A549 (cell line): Measurements from ENCODE around the gene ZNF70. TPM values are rescaled to one million over a fixed set of nuclear protein-coding genes. Genes with fewer than 3 reads are reported as not detected.

Experiments used
- ATAC-seq, 2 experiments: fragments of 200-7000 bp in 1 of 2; fragments of >200 bp in 1 of 2; cut with Nextera tagmentation in 1 of 2; cut with Tn5 transposase in 1 of 2; 3 replicates each; pipeline versions ENCODE4 v1.8.0 to v1.9.1; 2018 to 2020; ENCODE audit warnings: mild to moderate bottlenecking in 1 of 2, moderate library complexity in 1 of 2
- CTCF ChIA-PET: fragments of 300-600 bp; sonication (Branson Sonifier 250); formaldehyde crosslinking; extraction: SDS; loops from one replicate; lab custom pipeline; 2021; ENCODE audit warnings: antibody characterized with exemption, inconsistent platforms; lab: Yijun Ruan, JAX
- POLR2A ChIA-PET: fragments of 350-600 bp; formaldehyde crosslinking; extraction: SDS; loops from one replicate; lab custom pipeline; 2021; ENCODE audit warnings: antibody characterized with exemption, inconsistent platforms; lab: Yijun Ruan, JAX
- DNase-seq, 2 experiments: peaks; one replicate each; pipeline versions ENCODE4 v3.0.0 to v3.0.0-alpha.2; 2011 to 2016; ENCODE audit warnings: low read depth in 1 of 2, low spot score in 1 of 2
- FAIRE-seq: peaks from 2 replicates; lab custom pipeline; 2011; peaks lifted over from hg19 to GRCh38; lab: Jason Lieb, UNC
- H3K27ac ChIP-seq, 2 experiments: fragments of >200 bp; sonication (Bioruptor Twin); formaldehyde crosslinking; 3 replicates each; pipeline ENCODE4 v1.5.1; 2016 to 2017
- H3K4me1 ChIP-seq: fragments of >200 bp; sonication (Bioruptor Twin); formaldehyde crosslinking; 3 replicates; pipeline ENCODE4 v1.6.1; 2016
- H3K4me2 ChIP-seq: fragments of >200 bp; sonication (Bioruptor Twin); formaldehyde crosslinking; 3 replicates; pipeline ENCODE4 v1.6.1; 2016
- H3K4me3 ChIP-seq: fragments of >200 bp; sonication (Bioruptor Twin); formaldehyde crosslinking; 3 replicates; pipeline ENCODE4 v1.5.1; 2016
- H3K9me3 ChIP-seq: fragments of >200 bp; sonication (Bioruptor Twin); formaldehyde crosslinking; 3 replicates; pipeline ENCODE4 v1.6.1; 2016
- CBX2 ChIP-seq: fragments of 200-600 bp; sonication (generic); IDR thresholded peaks from 2 replicates; pipeline ENCODE4 v1.6.1; 2016; ENCODE audit warnings: low read depth, mild to moderate bottlenecking, borderline replicate concordance
- CEBPB ChIP-seq, 2 experiments: fragments of >200 bp in 1 of 2; sonication (Bioruptor Twin) in 1 of 2; formaldehyde crosslinking in 1 of 2; IDR thresholded peaks; 2 replicates each; pipeline ENCODE4 v1.6.1; 2012 to 2016
- CTCF ChIP-seq: fragments of >200 bp; sonication (Bioruptor Twin); formaldehyde crosslinking; IDR thresholded peaks from 3 replicates; pipeline ENCODE4 v1.5.1; 2016
- E2F6 ChIP-seq: IDR thresholded peaks from 2 replicates; pipeline ENCODE4 v1.6.1; 2012; ENCODE audit warnings: low read depth, borderline replicate concordance
- EHF ChIP-seq: fragments of 250-450 bp; sonication (Bioruptor Pico); IDR thresholded peaks from 2 replicates; pipeline ENCODE4 v1.5.0; 2020; ENCODE audit warnings: mild to moderate bottlenecking
- EHMT2 ChIP-seq: fragments of 200-600 bp; sonication (generic); IDR thresholded peaks from 2 replicates; pipeline ENCODE4 v1.6.1; 2016; ENCODE audit warnings: antibody characterized with exemption, low read depth, mild to moderate bottlenecking, moderate library complexity
- ESRRA ChIP-seq: fragments of 150-350 bp; IDR thresholded peaks from 2 replicates; pipeline ENCODE4 v1.6.1; 2014; ENCODE audit warnings: mild to moderate bottlenecking, low read length, borderline replicate concordance
- FOSB ChIP-seq: fragments of 250-450 bp; sonication (Bioruptor Pico); IDR thresholded peaks from 2 replicates; pipeline ENCODE4 v1.5.0; 2020; ENCODE audit warnings: mild to moderate bottlenecking, moderate library complexity
- FOSL2 ChIP-seq, 2 experiments: fragments of 450-650 bp in 1 of 2; fragments of >200 bp in 1 of 2; sonication (Bioruptor Twin) in 1 of 2; formaldehyde crosslinking; IDR thresholded peaks; 2 replicates each; pipeline versions ENCODE4 v1.5.0 to v1.6.1; 2016 to 2020; ENCODE audit warnings: mild to moderate bottlenecking in 1 of 2, moderate library complexity in 1 of 2
- HDAC2 ChIP-seq: fragments of 200-600 bp; sonication (generic); IDR thresholded peaks from 2 replicates; pipeline ENCODE4 v1.6.1; 2016
- HEYL ChIP-seq: fragments of 250-450 bp; sonication (Bioruptor Pico); IDR thresholded peaks from 2 replicates; pipeline ENCODE4 v1.8.0; 2021; ENCODE audit warnings: mild to moderate bottlenecking, moderate library complexity
- HOXB13 ChIP-seq: fragments of 250-450 bp; sonication (Bioruptor Pico); IDR thresholded peaks from 2 replicates; pipeline ENCODE4 v1.5.0; 2020; ENCODE audit warnings: low read depth, mild to moderate bottlenecking, moderate library complexity
- HOXB5 ChIP-seq: fragments of 250-450 bp; sonication (Bioruptor Pico); IDR thresholded peaks from 2 replicates; pipeline ENCODE4 v1.5.0; 2020; ENCODE audit warnings: mild to moderate bottlenecking, moderate library complexity
- JUN ChIP-seq, 2 experiments: fragments of >200 bp; sonication (Bioruptor Twin); formaldehyde crosslinking; IDR thresholded peaks; 2 replicates in 1 of 2; 3 replicates in 1 of 2; pipeline ENCODE4 v1.6.1; 2016 to 2017
- JUNB ChIP-seq: fragments of >200 bp; sonication (Bioruptor Twin); formaldehyde crosslinking; IDR thresholded peaks from 2 replicates; pipeline ENCODE4 v1.6.1; 2016
- MAZ ChIP-seq: fragments of 150-350 bp; IDR thresholded peaks from 2 replicates; pipeline ENCODE4 v1.6.1; 2014; ENCODE audit warnings: antibody characterized with exemption, low read depth, low read length, borderline replicate concordance
- MYC ChIP-seq: IDR thresholded peaks from 2 replicates; pipeline ENCODE4 v1.6.1; 2012; ENCODE audit warnings: mild to moderate bottlenecking, inconsistent platforms, low read length, improper control_type of control experiment, borderline replicate concordance
- NFE2L2 ChIP-seq: fragments of 150-350 bp; conservative IDR thresholded peaks from 2 replicates; pipeline ENCODE4 v1.6.1; 2014; ENCODE audit warnings: low read length
- NPAS2 ChIP-seq: fragments of 250-450 bp; sonication (Bioruptor Pico); IDR thresholded peaks from 2 replicates; pipeline ENCODE4 v1.8.0; 2022; ENCODE audit warnings: mild to moderate bottlenecking, moderate library complexity, borderline replicate concordance
- PHF8 ChIP-seq: fragments of 200-600 bp; sonication (generic); IDR thresholded peaks from 2 replicates; pipeline ENCODE4 v1.6.1; 2016; ENCODE audit warnings: low read depth, mild to moderate bottlenecking, antibody characterized with exemption, moderate library complexity, borderline replicate concordance
- POLR2A ChIP-seq: IDR thresholded peaks from 2 replicates; pipeline ENCODE4 v1.6.1; 2012; ENCODE audit warnings: mild to moderate bottlenecking, low read length
- POLR2AphosphoS2 ChIP-seq: conservative IDR thresholded peaks from 2 replicates; pipeline ENCODE4 v1.6.1; 2012; ENCODE audit warnings: low read length, improper control_type of control experiment, inconsistent platforms
- SMC3 ChIP-seq: fragments of >200 bp; sonication (Bioruptor Twin); formaldehyde crosslinking; IDR thresholded peaks from 3 replicates; pipeline ENCODE4 v1.6.1; 2018; ENCODE audit warnings: inconsistent platforms
- TFCP2L1 ChIP-seq: fragments of 250-450 bp; sonication (Bioruptor Pico); IDR thresholded peaks from 2 replicates; pipeline ENCODE4 v1.5.0; 2021; ENCODE audit warnings: mild to moderate bottlenecking
- TP53 ChIP-seq: fragments of 250-450 bp; sonication (Bioruptor Pico); IDR thresholded peaks from 2 replicates; pipeline ENCODE4 v1.5.0; 2021; ENCODE audit warnings: mild to moderate bottlenecking, moderate library complexity
- WGBS: methylation state at CpG from one replicate; pipeline ENCODE4 v1.1.6; 2017; ENCODE audit errors: missing lambda C conversion rate; 5-methylcytosine and 5-hydroxymethylcytosine counted together
- polyA plus RNA-seq, 4 experiments: library from polyadenylated mRNA; depleted of rRNA in 3 of 4; stranded (reverse); fragments of >200 nt; fragmentation: RNase III in 1 of 4; extraction: RNeasy Plus Mini Kit Qiagen cat#74134 plus additional on column Dnase treatment in 1 of 4; gene quantifications; 2 replicates in 3 of 4; 3 replicates in 1 of 4; pipeline ENCODE4 v1.2.3, GENCODE V29; 2011 to 2017
- TF ChIP-seq, protein P1 (sequence below): fragments of 250-450 bp; sonication (Bioruptor Pico); IDR thresholded peaks from 2 replicates; pipeline ENCODE4 v1.5.0; 2020; ENCODE audit warnings: low read depth, mild to moderate bottlenecking, moderate library complexity
- TF ChIP-seq, protein P2 (sequence below): fragments of >200 bp; sonication (Bioruptor Twin); formaldehyde crosslinking; IDR thresholded peaks from 2 replicates; pipeline ENCODE4 v1.6.1; 2016
- TF ChIP-seq, protein P3 (sequence below): fragments of >200 bp; sonication (Bioruptor Twin); formaldehyde crosslinking; IDR thresholded peaks from 3 replicates; pipeline ENCODE4 v1.6.1; 2016

Gene ZNF70
- polyA plus RNA-seq, 2 of the 4 experiments (the other 2 are of a cell fraction): 0.88 to 1.2 TPM

- no peak for TF ChIP-seq HDAC2
- TF ChIP-seq CEBPB (IDR thresholded peaks at IDR 0.05): no peak
- no peak for TF ChIP-seq EHF (CRISPR knock-in tag)
- TF ChIP-seq SMC3: no peak
- no peak for TF ChIP-seq JUN (IDR thresholded peaks at IDR 0.05)
- no peak for TF ChIP-seq E2F6
- no peak for TF ChIP-seq HOXB5 (CRISPR knock-in tag)
- TF ChIP-seq MYC: no peak
- TF ChIP-seq ESRRA: no peak
- no peak for TF ChIP-seq FOSB
- TF ChIP-seq, protein P1, sequence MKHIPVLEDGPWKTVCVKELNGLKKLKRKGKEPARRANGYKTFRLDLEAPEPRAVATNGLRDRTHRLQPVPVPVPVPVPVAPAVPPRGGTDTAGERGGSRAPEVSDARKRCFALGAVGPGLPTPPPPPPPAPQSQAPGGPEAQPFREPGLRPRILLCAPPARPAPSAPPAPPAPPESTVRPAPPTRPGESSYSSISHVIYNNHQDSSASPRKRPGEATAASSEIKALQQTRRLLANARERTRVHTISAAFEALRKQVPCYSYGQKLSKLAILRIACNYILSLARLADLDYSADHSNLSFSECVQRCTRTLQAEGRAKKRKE: no peak
- TF ChIP-seq HOXB13 (CRISPR knock-in tag): no peak
- no peak for TF ChIP-seq HEYL (CRISPR knock-in tag)
- no peak for TF ChIP-seq NPAS2 (CRISPR knock-in tag)
- TF ChIP-seq, all 56 proteins: peak for 0
- no peak for DNase-seq
- Histone ChIP-seq H3K4me3 (peak overlapping the region; percentile 97; the same call in 2 of the 3 replicates), H3K9me3 (no peaks in the 10 kb centered on the region), H3K27ac (peak overlapping the region in 1 of 2 experiments; percentile 99; a peak in 2 of 6 replicates), H3K4me2 (peak overlapping the region; percentile 94), H3K4me1 (peaks cover 4% of the 10 kb centered on the region; the same call in 2 of the 3 replicates)
- 94% methylated on average over 12 of the region's 12 CpGs for WGBS
- no peak for ATAC-seq
- no peak for FAIRE-seq
- ChIA-PET CTCF (interaction anchor here (1.6 to 2.0 kb wide), 2 partner anchors 18 to 100 kb away, joined by 7 read pairs; partner anchors contain the start of gene CHCHD10), POLR2A (no interaction called here)
Observed at GRCh38 chr22:23749841-23750301, 1.0 kb downstream of the ZNF70 start.

DNA sequence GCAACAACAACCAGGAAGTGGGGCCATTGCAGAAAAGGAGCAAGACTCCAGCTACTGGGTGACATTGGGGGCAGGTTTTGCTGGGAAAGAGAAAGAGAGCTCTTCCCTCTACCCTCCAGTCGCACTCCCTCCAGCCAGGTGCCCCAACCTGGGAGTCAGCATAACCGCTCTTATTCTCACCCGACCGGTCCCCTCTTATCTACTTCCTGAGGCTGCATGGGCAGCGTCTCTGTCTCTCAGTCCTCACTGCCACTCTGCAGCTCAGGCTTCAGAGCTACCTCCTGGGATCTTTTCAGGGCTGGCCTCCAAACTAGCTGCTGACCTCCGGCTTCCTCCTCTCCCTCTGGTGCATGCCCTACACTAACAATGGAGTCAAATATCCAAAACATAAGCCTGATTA, 5.1 kb downstream of the ZNF70 start:
- ChIA-PET CTCF (interaction anchor here (0.7 to 1.3 kb wide), 3 partner anchors 13 to 103 kb away, joined by 3 read pairs; no protein-coding TSS in a partner anchor), POLR2A (no interaction called here)
- H3K4me3 ChIP-seq: no peak overlapping the region
- H3K4me1 ChIP-seq: peaks cover 4% of the 10 kb centered on the region; the same call in 1 of the 3 replicates
- H3K27ac ChIP-seq: no peak overlapping the region
- FAIRE-seq (no peak), ATAC-seq (no peak), DNase-seq (no peak)
- no peaks in the 10 kb centered on the region for H3K9me3 ChIP-seq
- TF ChIP-seq CBX2 (no peak), NFE2L2 (no peak), JUNB (no peak), MAZ (no peak), TFCP2L1 (CRISPR knock-in tag) (no peak)
- TF ChIP-seq, protein P2, sequence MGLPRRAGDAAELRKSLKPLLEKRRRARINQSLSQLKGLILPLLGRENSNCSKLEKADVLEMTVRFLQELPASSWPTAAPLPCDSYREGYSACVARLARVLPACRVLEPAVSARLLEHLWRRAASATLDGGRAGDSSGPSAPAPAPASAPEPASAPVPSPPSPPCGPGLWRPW: no peak
- TF ChIP-seq, protein P3, sequence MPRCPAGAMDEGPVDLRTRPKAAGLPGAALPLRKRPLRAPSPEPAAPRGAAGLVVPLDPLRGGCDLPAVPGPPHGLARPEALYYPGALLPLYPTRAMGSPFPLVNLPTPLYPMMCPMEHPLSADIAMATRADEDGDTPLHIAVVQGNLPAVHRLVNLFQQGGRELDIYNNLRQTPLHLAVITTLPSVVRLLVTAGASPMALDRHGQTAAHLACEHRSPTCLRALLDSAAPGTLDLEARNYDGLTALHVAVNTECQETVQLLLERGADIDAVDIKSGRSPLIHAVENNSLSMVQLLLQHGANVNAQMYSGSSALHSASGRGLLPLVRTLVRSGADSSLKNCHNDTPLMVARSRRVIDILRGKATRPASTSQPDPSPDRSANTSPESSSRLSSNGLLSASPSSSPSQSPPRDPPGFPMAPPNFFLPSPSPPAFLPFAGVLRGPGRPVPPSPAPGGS: no peak
- no peak overlapping the region for H3K4me2 ChIP-seq
- 94% methylated on average over 6 of the region's 6 CpGs for WGBS

DNA sequence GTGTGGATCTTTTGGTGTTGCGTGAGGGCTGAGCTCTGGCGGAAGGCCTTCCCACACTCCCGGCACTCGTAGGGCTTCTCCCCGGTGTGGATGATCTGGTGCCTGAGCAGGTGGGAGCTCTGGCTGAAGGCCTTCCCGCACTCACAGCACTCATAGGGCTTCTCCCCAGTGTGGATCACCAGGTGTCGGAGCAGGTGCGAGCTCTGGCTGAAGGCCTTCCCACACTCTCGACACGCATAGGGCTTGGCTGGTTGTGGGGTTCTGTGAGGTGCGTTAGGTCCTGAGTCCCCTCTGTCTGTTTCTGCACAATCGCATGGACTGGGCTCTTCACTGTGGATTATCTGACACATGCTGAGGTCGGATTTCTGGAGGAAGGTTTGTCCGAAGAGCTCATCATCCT, 6.4 kb downstream of the ZNF70 start:
- ChIA-PET POLR2A (interaction anchor here (0.5 kb wide), 1 partner anchor 56 kb away, joined by 6 read pairs; no protein-coding TSS in a partner anchor), CTCF (interaction anchor here (0.8 to 1.7 kb wide), 3 partner anchors 12 to 105 kb away, joined by 3 read pairs; partner anchors contain the start of gene CHCHD10)
- FAIRE-seq (no peak), DNase-seq (no peak), ATAC-seq (no peak)
- Histone ChIP-seq H3K4me1 (no peaks in the 10 kb centered on the region), H3K27ac (no peak overlapping the region), H3K4me2 (no peak overlapping the region), H3K9me3 (no peaks in the 10 kb centered on the region), H3K4me3 (no peak overlapping the region)
- WGBS: 80% methylated on average over 5 of the region's 14 CpGs
- TF ChIP-seq POLR2AphosphoS2 (no peak), TFCP2L1 (CRISPR knock-in tag) (no peak), EHMT2 (no peak), PHF8 (no peak), HDAC2 (no peak), MYC (no peak), POLR2A (no peak), CEBPB (IDR thresholded peaks at IDR 0.05) (no peak), HEYL (CRISPR knock-in tag) (no peak), CTCF (no peak), CBX2 (no peak), FOSL2 (IDR thresholded peaks at IDR 0.05) (no peak), FOSL2 (CRISPR knock-in tag; IDR thresholded peaks at IDR 0.05) (no peak), TP53 (CRISPR knock-in tag) (no peak)
- TF ChIP-seq, protein P3: no peak
